ENCODE results near the gene RAD52.

DNA sequence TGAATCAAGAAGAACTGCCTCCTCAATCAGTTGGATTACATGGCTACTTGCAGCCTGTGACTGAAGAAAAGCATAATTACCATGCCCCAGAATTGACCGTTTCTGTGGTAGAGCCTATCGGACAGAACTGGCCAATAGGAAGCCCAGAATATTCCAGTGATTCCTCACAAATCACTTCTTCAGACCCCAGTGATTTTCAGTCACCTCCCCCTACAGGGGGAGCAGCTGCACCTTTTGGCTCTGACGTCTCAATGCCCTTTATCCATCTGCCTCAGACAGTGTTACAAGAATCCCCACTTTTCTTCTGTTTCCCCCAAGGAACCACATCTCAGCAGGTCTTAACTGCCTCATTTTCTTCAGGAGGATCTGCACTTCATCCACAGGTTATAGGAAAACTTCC, 80.8 kb downstream of the RAD52 start:
- TF ChIP-seq POLR2A (IDR thresholded peaks at IDR 0.05): no peak
- TF ChIP-seq, protein P1, sequence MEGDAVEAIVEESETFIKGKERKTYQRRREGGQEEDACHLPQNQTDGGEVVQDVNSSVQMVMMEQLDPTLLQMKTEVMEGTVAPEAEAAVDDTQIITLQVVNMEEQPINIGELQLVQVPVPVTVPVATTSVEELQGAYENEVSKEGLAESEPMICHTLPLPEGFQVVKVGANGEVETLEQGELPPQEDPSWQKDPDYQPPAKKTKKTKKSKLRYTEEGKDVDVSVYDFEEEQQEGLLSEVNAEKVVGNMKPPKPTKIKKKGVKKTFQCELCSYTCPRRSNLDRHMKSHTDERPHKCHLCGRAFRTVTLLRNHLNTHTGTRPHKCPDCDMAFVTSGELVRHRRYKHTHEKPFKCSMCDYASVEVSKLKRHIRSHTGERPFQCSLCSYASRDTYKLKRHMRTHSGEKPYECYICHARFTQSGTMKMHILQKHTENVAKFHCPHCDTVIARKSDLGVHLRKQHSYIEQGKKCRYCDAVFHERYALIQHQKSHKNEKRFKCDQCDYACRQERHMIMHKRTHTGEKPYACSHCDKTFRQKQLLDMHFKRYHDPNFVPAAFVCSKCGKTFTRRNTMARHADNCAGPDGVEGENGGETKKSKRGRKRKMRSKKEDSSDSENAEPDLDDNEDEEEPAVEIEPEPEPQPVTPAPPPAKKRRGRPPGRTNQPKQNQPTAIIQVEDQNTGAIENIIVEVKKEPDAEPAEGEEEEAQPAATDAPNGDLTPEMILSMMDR (IDR thresholded peaks at IDR 0.05): no peak
- no peak for TF ChIP-seq POLR2AphosphoS5 (IDR thresholded peaks at IDR 0.05)

All from prostate gland (tissue), 2 donors.